ENCODE measurements around the gene ZDHHC4.

ZDHHC4 gene

DNA sequence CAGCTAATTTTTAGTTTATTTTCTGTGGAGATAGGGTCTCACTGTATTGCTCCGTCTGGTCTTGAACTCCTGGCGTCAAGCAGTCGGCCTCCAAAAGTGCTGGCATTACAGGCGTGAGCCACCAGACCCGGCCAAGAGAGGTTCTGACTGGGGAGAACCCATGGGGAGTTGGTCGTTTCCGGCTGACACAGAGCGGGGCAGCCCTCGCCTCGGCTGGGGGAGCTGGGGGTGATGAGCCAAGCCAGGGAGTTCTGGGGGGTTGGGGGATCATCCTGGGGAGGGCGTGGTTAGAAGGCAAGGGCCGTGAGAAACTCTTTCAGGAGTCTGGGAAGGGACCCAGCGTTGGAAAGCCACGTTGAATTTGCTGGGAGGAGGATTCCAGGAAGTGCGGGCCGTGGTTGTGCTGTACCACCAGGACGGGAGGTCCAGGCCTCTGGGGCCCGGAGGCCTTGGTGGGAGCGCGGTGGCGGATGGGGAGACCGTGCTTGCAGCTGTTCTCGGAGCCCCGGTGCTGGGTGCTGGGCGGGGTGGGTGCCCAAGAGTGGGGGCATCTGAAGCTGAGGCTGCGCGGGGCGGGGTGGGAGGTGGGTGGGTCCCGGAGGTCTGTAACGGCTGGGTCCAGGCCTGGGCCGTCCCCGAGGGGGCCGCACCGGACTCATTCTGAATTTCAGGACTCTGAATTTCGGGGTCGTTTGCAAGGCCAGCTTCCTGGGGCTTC is 29.8 kb downstream of the ZDHHC4 start:
- DNase-seq (ENCODE audit: low spot score): no peak

DNA sequence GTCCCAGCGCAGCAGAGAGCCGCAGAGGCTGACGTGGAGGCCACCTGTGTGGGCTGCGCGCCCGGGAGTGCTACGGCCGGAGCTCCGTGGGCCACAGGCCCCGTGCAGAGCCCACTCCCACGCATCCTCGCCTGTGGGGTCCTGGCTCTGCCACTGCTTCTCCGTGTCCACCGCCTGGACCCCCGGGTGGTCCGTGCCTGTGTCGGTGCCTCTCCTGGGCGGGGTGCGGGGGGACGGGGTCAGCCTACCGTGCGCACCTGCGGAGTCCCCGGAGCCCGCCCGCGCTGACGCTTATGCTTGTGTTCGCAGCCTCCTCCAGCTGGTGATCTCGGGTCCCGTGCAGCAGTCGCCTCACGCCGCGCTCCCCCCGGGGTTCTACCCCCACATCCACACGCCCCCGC is 30.4 kb downstream of the ZDHHC4 start:
- DNase-seq (ENCODE audit: low spot score): no peak

DNA sequence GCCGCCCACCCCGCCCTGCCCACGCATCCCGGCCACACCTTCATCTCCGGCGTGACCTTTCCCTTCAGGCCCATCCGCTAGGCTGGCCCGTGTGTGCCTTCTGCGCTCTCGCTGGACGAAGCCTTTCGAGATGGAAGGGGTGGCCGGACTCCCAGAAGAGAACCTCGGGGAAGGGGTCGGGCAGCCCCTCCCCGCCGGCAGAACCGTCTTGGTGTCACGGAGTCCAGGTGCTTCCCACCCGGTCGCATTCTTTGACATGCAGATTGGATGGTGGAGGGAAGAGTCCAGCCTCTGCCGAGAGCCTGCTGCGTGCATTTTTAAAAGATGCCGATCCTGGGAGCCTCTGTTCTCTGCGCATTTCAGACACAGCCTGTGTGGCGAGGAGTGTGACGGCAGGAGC is 30.8 kb downstream of the ZDHHC4 start:
- no peak for DNase-seq (ENCODE audit: low spot score)

DNA sequence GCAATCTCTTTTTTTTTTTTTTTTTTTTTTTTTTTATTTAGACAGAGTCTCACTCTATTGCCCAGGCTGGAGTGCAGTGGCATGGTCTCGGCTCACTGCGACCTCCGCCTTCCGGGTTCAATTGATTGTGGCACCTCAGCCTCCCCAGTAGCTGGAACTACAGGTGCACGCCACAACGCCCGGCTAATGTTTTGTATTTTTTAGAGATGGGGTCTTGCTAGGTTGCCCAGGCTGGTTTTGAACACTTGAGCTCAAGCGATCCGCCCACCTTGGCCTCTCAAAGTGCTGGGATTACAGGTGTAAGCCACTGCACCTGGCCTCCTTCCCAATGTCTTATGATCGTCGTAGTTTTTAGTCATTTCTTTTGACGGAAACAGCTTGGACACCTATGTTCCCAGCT is 31.5 kb downstream of the ZDHHC4 start:
- DNase-seq (ENCODE audit: low spot score): no peak

DNA sequence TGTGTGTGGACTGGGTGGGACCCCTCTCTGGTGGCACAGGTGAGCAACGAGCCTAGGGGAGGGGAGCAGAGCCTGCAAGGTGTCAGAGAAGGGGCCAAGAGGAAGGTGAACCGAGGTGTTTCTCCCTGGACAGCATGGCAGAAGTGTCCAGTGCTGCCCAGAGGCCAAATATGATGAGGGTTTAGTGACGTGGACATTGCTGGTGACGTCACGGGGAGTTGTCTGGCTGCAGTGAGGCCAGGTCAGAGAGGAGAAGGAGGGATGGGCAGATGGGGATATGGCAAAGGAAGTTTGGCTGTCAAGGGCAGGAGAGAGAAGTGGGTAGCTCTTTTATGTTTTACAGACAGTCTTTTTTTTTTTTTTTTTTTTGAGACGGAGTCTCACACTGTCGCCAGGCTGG is 35.6 kb downstream of the ZDHHC4 start:
- DNase-seq (ENCODE audit: low spot score): no peak

DNA sequence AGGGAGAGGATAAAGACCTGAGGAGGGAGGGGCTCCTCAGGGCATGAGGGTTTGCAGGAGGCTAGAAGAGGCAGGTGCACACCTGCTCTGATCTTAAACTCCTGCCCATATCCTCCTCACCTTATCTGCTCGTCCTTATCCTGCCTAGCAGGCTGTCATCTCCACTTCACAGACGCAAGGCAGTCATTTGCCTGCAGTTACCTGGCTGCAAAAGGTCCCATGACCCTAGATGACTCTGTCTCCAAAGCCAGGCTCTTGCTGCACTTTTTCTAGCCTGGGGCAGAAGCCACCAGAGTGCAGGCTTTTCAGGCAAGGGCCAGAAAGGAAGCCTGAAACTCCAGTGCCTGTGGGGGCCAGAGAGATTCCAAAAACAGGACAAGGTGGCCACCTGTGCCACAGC is 36.5 kb downstream of the ZDHHC4 start:
- DNase-seq (ENCODE audit: low spot score): no peak

DNA sequence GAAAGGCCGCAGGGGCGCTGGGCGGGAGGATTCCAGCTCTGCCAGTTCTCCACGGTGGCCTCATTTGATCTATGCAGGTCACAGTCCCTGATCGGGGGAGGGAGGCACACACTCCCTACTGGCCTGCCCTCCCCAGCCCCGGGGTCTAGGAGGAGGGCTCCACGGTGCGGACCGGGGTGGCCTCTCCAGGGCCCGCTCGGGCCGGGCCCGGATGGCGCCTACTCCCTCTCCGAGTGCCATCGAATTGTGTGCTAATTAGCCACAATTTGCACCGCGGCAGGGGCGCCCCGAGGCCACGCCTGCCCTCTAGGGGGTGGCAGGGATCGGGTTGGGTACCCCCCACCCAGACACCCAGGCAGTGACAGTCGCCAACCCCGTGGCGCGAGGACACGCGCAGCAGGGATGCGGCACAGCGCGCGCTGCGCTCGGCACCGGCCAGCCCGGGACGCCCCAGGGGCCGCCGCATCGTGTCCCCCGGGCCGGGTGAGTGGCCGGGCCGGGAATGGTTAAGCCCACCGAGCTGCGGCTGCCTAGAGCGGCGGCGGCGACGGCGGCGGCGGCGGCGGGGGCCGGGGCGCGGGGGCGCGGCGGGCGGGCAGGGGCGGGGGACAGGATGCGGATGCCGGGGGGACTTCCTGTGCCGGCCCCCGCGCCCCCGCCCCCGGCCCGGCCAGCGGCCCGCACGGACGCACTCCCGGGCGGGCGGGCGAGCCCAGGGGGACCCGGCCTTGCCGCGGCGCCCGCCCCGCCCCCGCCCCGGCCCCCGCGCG is 37.9 kb downstream of the ZDHHC4 start, which contains the start of gene ZNF853:
ZNF853 (plus strand) TSS at position 658 of the 770 bp plus-strand sequence. CDS start 565 bp downstream, outside the sequence.
- peak; percentile 20 for DNase-seq (ENCODE audit: low spot score)

DNA sequence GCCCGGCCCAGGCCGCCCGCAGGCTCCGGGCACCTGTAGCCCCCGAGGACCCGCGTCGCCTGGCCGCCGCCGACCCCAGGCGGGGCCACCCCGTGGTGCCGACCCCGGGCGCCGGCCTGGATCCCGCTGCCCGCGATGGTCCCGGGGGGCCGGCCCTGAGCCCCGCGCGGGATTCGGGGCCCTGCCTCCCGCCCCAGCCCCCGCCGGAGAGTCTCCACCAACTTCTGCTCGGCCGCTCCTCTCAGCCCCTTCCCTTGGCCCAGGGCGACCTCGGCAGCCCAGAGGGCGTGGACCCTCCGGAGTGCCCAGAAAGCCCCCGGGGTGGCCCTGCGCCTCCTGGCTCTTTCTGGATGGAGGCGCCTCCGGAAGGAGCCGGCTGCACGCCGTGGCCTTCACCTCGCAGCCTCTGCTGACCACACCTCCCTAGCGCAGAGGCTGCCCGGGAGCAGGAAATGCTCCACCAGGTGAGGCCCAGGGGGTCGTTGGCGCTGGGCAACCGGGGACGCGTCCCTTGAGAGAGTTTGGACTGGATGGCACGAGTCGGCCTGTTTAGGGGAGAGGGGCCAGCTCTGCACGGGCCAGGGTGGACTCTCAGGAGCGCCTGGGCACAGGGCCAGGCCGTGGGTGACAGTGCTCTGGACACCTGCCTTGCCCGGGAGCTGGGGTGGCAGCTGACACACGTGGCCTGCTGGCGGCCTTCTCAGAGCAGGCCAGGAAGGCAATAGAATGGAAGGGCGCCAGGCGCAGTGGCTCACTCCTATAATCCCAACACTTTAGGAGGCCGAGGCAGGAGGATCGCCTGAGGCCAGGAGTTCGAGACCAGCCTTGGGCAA is 38.7 kb downstream of the ZDHHC4 start:
- DNase-seq (ENCODE audit: low spot score): no peak

DNA sequence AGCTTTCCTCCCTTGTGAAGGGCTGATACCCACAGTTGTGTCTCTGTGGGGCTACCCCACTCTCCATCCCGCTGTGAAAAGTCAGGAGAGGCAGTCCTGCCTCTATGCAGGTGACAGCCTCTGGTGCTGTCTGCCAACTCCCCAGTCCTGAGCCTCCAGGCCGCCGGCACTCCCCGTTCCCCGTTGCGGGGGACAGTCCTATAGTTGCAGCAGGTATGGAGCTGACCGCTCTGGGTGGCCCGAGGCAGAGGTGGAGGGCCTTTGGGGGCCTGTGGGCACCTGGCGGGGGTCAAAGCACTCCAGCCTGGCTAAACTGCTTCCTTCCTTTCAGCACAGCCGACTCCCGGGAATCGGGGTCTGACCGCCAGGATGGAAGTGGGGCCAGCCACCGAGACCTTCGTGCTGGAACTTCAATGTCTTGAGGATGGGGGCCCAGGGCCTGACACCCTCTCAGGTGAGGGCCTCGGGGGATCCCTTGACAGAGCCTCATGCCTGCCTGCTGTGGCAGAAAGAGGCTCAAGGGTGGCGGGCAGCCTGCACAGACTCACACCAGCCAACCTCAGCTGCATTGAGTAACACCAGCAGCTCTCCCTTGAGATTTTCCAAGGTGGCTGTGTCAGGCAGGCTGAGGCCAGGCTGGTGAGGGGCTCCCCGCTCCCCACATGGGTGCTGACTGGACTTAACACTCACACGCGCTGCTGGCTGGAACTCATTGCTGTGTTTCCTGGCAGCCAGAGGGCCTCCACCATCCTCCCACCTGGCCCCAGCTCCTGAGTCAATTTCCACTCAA is 39.8 kb downstream of the ZDHHC4 start:
- no peak for DNase-seq (ENCODE audit: low spot score)

DNA sequence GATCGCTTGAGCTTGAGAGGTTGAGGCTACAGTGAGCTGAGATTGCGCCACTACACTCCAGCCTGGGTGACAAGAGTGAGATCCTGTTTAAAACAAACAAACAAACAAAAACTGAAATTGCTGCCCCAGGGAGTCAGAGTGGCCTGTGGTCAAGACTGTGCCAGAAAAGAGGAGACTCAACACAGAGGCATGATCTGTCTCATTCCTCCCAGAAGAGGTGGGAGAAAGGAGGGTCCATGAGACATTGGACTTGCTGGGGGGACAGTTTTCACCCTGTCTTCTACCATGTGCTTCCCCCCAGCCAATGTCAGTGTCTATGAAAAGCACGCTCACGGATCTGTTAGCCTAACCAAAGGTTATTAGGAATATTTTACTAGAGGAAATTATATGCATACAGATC is 41.4 kb downstream of the ZDHHC4 start:
- no peak for DNase-seq (ENCODE audit: low spot score)

DNA sequence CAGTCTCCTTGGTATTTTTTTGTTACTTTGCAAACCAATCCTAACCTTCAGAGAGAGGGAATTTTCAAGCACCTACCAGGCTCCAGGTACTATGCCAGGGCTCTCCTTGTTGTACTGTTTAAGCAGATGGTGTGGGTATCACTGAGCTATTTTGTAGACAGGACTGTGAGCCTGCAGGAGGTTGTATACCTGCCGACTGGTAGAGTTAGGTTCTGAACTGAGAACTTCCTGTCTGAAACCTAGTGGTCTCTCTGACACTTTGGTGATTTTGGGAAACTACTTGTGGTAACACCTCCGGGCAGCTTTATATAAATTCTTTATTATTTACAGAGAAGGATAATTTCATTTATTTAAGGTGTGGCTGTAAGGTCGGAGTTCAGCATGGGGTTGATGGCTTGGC is 42.7 kb downstream of the ZDHHC4 start:
- no peak for DNase-seq (ENCODE audit: low spot score)

DNA sequence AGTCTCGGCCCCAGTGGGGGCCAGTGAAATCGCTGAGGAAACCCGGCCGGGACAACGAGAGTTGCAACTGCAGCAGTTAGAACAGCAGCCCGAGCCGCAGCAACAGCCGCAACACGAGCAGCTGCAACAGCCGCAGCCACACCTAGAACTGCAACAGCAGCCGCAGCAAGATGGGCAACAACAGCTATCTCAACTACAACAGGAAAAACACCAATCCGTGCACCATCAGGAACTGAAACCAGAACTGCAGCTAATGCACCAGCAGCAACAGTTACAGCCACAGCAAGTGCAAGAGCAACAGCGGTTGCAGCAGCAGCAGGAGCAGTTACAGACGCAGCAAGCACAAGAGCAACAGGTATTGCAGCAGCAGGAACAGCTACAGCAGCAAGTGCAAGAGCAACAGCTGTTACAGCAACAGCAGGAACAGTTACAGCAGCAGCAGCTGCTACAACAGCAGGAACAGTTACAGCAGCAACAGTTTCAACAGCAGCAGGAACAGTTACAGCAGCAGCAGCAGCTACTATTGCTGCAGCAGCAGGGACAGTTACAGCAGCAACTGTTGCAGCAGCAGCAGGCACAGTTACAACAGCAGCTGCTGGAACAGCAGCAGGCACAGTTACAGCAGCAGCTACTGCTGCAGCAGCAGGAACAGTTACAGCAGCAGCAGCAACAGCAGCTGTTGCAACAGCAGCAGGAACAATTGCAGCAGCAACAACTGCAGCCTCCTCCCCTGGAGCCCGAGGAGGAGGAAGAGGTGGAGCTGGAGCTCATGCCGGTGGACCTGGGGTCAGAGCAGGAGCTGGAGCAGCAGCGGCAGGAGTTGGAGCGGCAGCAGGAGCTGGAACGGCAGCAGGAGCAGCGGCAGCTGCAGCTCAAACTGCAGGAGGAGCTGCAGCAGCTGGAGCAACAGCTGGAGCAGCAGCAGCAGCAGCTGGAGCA is 44.2 kb downstream of the ZDHHC4 start:
- DNase-seq (ENCODE audit: low spot score): no peak

DNA sequence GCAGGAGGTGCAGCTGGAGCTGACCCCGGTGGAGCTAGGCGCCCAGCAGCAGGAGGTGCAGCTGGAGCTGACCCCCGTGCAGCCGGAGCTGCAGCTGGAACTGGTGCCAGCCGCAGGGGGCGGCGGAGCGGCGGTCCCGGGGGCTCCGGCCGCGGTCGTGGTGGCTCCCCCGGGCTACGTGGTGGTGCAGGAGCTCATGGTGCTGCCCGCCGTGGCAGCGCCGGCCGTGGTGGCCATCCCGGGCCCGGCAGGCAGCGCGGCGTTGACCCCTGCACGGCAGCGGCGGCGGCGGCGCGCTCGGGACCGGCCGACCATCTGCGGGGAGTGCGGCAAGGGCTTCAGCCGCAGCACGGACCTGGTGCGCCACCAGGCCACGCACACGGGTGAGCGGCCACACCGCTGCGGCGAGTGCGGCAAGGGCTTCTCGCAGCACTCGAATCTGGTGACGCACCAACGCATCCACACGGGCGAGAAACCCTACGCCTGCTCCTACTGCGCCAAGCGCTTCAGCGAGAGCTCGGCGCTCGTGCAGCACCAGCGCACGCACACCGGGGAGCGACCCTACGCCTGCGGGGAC is 45.0 kb downstream of the ZDHHC4 start:
- DNase-seq (ENCODE audit: low spot score): no peak

DNA sequence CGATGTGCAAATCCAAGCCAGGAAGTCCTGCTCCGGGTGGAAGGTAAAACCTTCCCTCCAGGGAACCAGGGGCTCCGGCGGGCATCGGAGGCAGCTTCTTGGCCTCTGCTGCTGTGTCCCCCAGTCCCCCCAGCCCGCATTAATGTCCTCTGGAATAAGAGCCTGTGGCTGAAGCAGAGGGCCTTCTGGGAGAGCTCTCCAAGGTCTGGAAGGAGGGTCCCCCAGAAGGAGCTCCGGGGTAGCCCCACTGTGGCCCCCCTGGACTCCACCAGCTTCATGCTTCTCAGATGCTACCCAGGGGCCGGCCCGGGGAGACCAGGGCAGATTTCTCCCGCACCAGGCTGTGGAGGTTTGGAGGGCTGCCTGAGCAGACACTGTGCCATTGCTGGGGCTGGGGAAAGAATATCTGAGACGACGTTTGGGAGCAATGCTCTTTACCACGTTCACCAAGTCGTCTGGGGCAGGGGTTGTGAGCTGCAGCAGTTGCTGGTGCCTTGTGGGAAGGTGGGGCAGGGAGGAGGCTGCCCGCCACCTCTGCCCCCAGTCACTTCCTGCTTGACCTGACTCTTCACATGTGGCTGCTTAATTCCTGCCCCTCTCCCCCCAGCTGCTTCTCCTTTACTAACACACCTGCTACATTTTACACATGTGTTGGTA is 46.5 kb downstream of the ZDHHC4 start:
- no peak for DNase-seq (ENCODE audit: low spot score)

DNA sequence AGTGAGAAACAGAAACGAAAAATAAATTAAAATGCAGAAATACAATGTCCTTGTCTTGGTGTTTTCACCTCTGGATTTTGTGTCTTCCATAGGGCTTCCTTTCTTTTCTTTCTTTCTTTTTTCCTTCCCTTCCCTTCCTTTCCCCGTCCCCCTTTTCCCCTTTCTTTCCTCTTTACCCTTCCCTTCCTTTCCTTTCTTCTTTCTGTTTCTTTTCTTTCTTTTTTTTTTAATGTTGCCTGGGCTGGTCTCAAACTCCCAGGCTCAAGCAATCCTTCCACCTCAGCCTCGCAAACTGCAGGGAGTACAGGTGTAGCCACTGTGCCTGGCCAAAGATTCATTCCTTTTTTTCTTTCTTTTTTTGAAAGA is 47.0 kb downstream of the ZDHHC4 start:
- DNase-seq (ENCODE audit: low spot score): no peak

DNA sequence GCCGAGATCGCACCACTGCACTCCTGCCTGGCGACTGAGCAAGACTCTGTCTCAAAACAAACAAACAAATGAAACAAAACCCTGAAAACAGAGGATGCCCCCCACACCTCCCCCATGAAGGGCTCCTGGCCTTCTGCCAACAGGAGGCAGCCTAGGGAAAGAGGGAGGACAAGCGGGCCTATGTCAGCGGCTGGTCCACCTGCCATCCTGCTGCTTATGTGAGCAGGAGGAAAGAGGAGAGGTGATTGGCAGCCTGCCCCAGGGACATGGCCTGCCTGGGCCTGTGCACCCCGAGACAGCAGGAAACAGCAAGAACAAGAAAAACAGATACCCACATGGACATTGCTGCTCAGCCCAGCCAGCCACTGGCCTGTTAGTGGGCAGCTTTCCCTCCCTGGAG is 50.8 kb downstream of the ZDHHC4 start:
- no peak for DNase-seq (ENCODE audit: low spot score)

DNA sequence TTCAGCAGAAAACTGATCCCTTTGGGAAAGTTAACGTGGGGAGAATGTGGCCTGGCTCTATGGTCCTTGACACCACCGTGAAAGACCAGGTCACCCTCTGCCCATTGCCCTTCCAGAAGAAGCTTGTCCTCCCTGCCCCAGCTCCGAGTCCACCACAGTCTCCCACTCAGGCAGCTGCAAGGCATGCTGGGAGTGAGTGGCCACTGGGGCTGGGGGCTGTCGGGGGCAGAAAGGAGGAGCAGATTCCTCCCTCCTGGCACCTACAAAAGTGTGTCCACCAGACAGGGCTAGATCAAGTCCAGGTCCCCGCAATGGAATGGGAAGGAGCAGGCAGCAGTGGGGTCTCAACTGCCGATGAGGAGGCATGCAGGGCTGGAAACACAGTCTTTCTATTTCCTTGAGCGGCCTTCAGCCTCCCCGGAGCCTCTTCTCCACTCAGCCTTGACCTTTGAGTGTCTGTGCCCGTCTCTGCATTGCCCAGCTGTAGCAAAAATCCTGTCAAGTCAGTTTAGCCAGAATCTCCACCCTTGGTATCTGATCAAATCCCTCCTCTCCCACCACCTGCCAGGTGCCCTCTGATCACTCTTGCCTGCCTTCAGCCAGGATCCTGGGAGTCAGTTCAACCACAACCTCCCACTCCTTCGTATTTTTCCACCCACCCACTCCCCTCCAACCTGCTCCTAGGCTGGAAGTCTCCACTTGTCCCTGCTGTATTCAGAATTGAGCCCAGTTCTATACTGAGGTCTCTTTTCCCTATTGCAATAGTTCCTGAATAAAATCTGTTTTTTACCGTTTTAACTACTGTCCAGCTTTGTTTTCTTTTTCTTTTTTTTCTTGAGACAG is 53.0 kb downstream of the ZDHHC4 start:
- DNase-seq (ENCODE audit: low spot score): no peak

DNA sequence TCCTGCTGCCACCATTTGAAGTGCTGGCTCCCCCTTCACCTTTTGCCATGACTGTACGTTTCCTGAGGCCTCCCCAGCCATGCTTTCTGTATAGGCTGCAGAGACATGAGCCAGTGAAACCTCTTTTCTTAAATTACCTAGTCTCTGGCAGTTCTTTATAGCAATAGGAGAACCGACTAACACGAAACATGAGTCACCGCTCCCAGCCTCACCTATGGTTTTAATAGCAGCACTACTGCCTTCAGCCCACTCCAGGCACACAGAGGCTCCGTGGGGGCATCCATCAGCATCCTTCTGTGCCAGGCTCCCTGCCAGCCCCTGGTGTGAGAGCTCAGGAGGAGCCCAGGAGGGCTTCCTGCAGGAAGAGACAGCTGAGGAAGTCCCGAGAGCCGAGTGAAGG is 54.4 kb downstream of the ZDHHC4 start:
- DNase-seq (ENCODE audit: low spot score): no peak

DNA sequence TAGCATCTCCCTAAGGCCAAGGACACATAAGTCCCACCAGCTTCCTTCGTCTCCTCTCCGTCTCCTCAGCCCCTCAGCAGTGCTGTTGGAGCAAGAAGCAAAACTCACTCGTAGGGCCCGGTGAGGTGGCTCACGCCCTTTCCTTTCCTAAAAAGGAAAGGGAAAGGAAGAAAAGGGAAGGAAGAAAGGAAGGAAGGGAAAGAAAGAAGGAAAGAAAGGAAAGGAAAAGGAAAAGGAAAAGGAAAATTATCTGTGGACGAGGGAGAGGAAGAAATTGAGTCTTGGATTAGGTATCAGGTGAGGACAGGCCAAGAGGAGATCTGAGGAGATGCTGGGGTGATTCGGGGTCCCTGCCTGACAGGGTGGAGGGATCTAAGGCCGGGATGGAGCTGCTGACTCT is 56.8 kb downstream of the ZDHHC4 start:
- no peak for DNase-seq (ENCODE audit: low spot score)
